H9 (cell line): ENCODE data around the gene S100A4. TPM values are rescaled to one million over a fixed set of nuclear protein-coding genes. Genes with fewer than 3 reads are reported as not detected.

Experiments used
- DNase-seq: peaks from one replicate; pipeline ENCODE4 v3.0.0-alpha.2; 2017
- H2AFZ ChIP-seq: one replicate; pipeline ENCODE4 v1.6.1; 2013; ENCODE audit warnings: mild to moderate bottlenecking, low read length, control low read depth, moderate library complexity
- H2AK5ac ChIP-seq: 2 replicates; pipeline ENCODE4 v1.6.1; 2013; ENCODE audit warnings: low read length, control low read depth, mixed read lengths; ENCODE audit not compliant: insufficient read length
- H2BK120ac ChIP-seq: one replicate; pipeline ENCODE4 v1.6.1; 2013; ENCODE audit warnings: low read depth, mild to moderate bottlenecking, low read length, control low read depth, inconsistent platforms; ENCODE audit not compliant: poor library complexity, severe bottlenecking
- H2BK12ac ChIP-seq: 2 replicates; pipeline ENCODE4 v1.6.1; 2013; ENCODE audit warnings: low read length, control low read depth, mixed read lengths, low read depth; ENCODE audit not compliant: insufficient read length
- H2BK15ac ChIP-seq: 2 replicates; pipeline ENCODE4 v1.6.1; 2013; ENCODE audit warnings: low read depth, low read length, control low read depth
- H2BK20ac ChIP-seq: one replicate; pipeline ENCODE4 v1.6.1; 2013; ENCODE audit warnings: low read depth, mild to moderate bottlenecking, low read length, control low read depth, inconsistent platforms; ENCODE audit not compliant: poor library complexity, severe bottlenecking
- H2BK5ac ChIP-seq: 2 replicates; pipeline ENCODE4 v1.6.1; 2013; ENCODE audit warnings: low read length, control low read depth, mixed read lengths; ENCODE audit not compliant: insufficient read length
- H3K14ac ChIP-seq: 2 replicates; pipeline ENCODE4 v1.6.1; 2013; ENCODE audit warnings: low read length, control low read depth; ENCODE audit not compliant: insufficient read depth
- H3K18ac ChIP-seq: 2 replicates; pipeline ENCODE4 v1.6.1; 2013; ENCODE audit warnings: low read depth, mild to moderate bottlenecking, mixed read lengths, low read length, control low read depth; ENCODE audit not compliant: insufficient read length
- H3K23ac ChIP-seq: 2 replicates; pipeline ENCODE4 v1.6.1; 2013; ENCODE audit warnings: low read length, control low read depth, mixed read lengths, low read depth; ENCODE audit not compliant: insufficient read length
- H3K23me2 ChIP-seq: 2 replicates; pipeline ENCODE4 v1.6.1; 2013; ENCODE audit warnings: low read depth, mild to moderate bottlenecking, mixed read lengths, low read length, control low read depth; ENCODE audit not compliant: insufficient read length, poor library complexity, severe bottlenecking
- H3K27ac ChIP-seq: 2 replicates; pipeline ENCODE4 v1.5.1; 2013; ENCODE audit warnings: low read length, control low read depth, mixed read lengths, low read depth; ENCODE audit not compliant: insufficient read length
- H3K27me3 ChIP-seq: 2 replicates; pipeline ENCODE4 v1.6.1; 2013; ENCODE audit warnings: low read length, control low read depth, inconsistent platforms; ENCODE audit not compliant: insufficient read depth
- H3K4ac ChIP-seq: 2 replicates; pipeline ENCODE4 v1.6.1; 2013; ENCODE audit warnings: low read depth, mild to moderate bottlenecking, control low read depth, inconsistent platforms, low read length, moderate library complexity
- H3K4me1 ChIP-seq: 2 replicates; pipeline ENCODE4 v1.6.1; 2013; ENCODE audit warnings: low read length, control low read depth, inconsistent platforms; ENCODE audit not compliant: insufficient read depth
- H3K4me2 ChIP-seq: 2 replicates; pipeline ENCODE4 v1.6.1; 2013; ENCODE audit warnings: low read length, control low read depth, mixed read lengths; ENCODE audit not compliant: insufficient read length, insufficient read depth
- H3K56ac ChIP-seq: 2 replicates; pipeline ENCODE4 v1.6.1; 2013; ENCODE audit warnings: low read depth, mild to moderate bottlenecking, mixed read lengths, low read length, control low read depth; ENCODE audit not compliant: insufficient read length
- H3K79me1 ChIP-seq: 2 replicates; pipeline ENCODE4 v1.6.1; 2013; ENCODE audit warnings: low read depth, mild to moderate bottlenecking, moderate library complexity, low read length, control low read depth, inconsistent platforms; ENCODE audit not compliant: insufficient read depth, poor library complexity, severe bottlenecking
- H3K79me2 ChIP-seq: 2 replicates; pipeline ENCODE4 v1.6.1; 2013; ENCODE audit warnings: low read length, control low read depth, inconsistent platforms; ENCODE audit not compliant: insufficient read depth
- H3K9ac ChIP-seq: 2 replicates; pipeline ENCODE4 v1.6.1; 2013; ENCODE audit warnings: low read length, control low read depth, mixed read lengths; ENCODE audit not compliant: insufficient read length; ENCODE audit errors: extremely low read depth
- H3K9me3 ChIP-seq: one replicate; pipeline ENCODE4 v1.6.1; 2013; ENCODE audit warnings: low read depth, low read length, inconsistent platforms; ENCODE audit not compliant: control insufficient read depth
- H3T11ph ChIP-seq: one replicate; pipeline ENCODE4 v1.6.1; 2013; ENCODE audit warnings: mild to moderate bottlenecking, low read length, control low read depth, inconsistent platforms
- H4K20me1 ChIP-seq: one replicate; pipeline ENCODE4 v1.6.1; 2013; ENCODE audit not compliant: control insufficient read depth, insufficient read length, insufficient read depth
- H4K5ac ChIP-seq: 2 replicates; pipeline ENCODE4 v1.6.1; 2013; ENCODE audit warnings: low read depth, mild to moderate bottlenecking, mixed read lengths, low read length, control low read depth; ENCODE audit not compliant: insufficient read length
- H4K8ac ChIP-seq: replicated peaks from 2 replicates; pipeline ENCODE4 v1.6.1; 2013; ENCODE audit warnings: low read length, control low read depth, mixed read lengths, low read depth; ENCODE audit not compliant: insufficient read length
- H4K91ac ChIP-seq: 2 replicates; pipeline ENCODE4 v1.6.1; 2013; ENCODE audit warnings: low read depth, mild to moderate bottlenecking, moderate library complexity, mixed read lengths, low read length, control low read depth; ENCODE audit not compliant: insufficient read length
- H3K27ac Mint-ChIP-seq, 3 experiments: 2 replicates in 2 of 3; 3 replicates in 1 of 3; pipeline ENCODE4 v1.8.0; 2020 to 2021; ENCODE audit warnings: mixed read lengths in 3 of 3, mild to moderate bottlenecking in 1 of 3, moderate library complexity in 1 of 3
- H3K27me3 Mint-ChIP-seq: 2 replicates; pipeline ENCODE4 v1.8.0; 2021; ENCODE audit warnings: low read depth, mild to moderate bottlenecking, moderate library complexity, mixed read lengths
- H3K36me3 Mint-ChIP-seq, 3 experiments: 2 replicates in 2 of 3; 3 replicates in 1 of 3; pipeline ENCODE4 v1.8.0; 2020 to 2021; ENCODE audit warnings: low read depth in 3 of 3, mixed read lengths in 3 of 3; ENCODE audit not compliant: insufficient read depth in 1 of 3
- H3K4me1 Mint-ChIP-seq, 2 experiments: 2 replicates each; pipeline ENCODE4 v1.8.0; 2020; ENCODE audit warnings: mixed read lengths in 2 of 2
- H3K4me3 Mint-ChIP-seq, 2 experiments: 2 replicates in 1 of 2; 3 replicates in 1 of 2; pipeline ENCODE4 v1.8.0; 2020 to 2021; ENCODE audit warnings: mild to moderate bottlenecking in 2 of 2, mixed read lengths in 2 of 2, moderate library complexity in 1 of 2
- H3K9me3 Mint-ChIP-seq, 2 experiments: 2 replicates in 1 of 2; 3 replicates in 1 of 2; pipeline ENCODE4 v1.8.0; 2020; ENCODE audit warnings: mild to moderate bottlenecking in 2 of 2, mixed read lengths in 2 of 2, moderate library complexity in 1 of 2
- WGBS: extraction: QIAGEN DNeasy Blood & Tissue Kit; methylation state at CpG from one replicate; pipeline ENCODE4 v1.1.7; 2013; ENCODE audit warnings: missing lambda C conversion rate, low lambda C conversion rate, mixed read lengths; ENCODE audit not compliant: insufficient read length; ENCODE audit errors: extremely low coverage; 5-methylcytosine and 5-hydroxymethylcytosine counted together
- total RNA-seq: library from RNA; stranded (reverse); gene quantifications from 2 replicates; pipeline ENCODE4 v1.2.1, GENCODE V29; 2021
- TF ChIP-seq, protein P1 (sequence below): fragments of 200-600 bp; sonication (generic); conservative IDR thresholded peaks from 3 replicates; pipeline ENCODE4 v1.8.0; 2021; ENCODE audit warnings: antibody characterized with exemption, mild to moderate bottlenecking

Gene S100A4
- total RNA-seq, 1 experiment from 2014 or later = 9.0 TPM

GRCh38 chr1:153566414-153567371 is 21.1 kb upstream of the S100A4 start:
- no peak overlapping the region for H3K27ac ChIP-seq
- WGBS = no CpG with 5 or more reads among the region's 16 CpGs
- H2BK20ac ChIP-seq = no peak overlapping the region
- no peak overlapping the region for H3K9ac ChIP-seq
- H3K56ac ChIP-seq = no peak overlapping the region
- H4K5ac ChIP-seq = no peak overlapping the region
- H4K20me1 ChIP-seq = peaks cover 3% of the 10 kb centered on the region
- H2AFZ ChIP-seq = no peak overlapping the region
- no peak overlapping the region for H3K23ac ChIP-seq
- peak overlapping the region; percentile 85 for H3K14ac ChIP-seq
- H3K79me2 ChIP-seq = no peaks in the 10 kb centered on the region
- peak overlapping the region; percentile 46 for H2BK12ac ChIP-seq
- no peaks in the 10 kb centered on the region for H3K79me1 ChIP-seq
- Mint-ChIP-seq H3K9me3 (no peaks in the 10 kb centered on the region), H3K36me3 (no peaks in the 10 kb centered on the region), H3K4me1 (peaks cover 33 to 35% of the 10 kb centered on the region in 2 experiments), H3K4me3 (peak overlapping the region in 1 of 2 experiments; percentile 34; a peak in 1 of 5 replicates), H3K27me3 (peaks cover 15% of the 10 kb centered on the region), H3K27ac (peak overlapping the region; percentile 51 to 97 (median 76); a peak in 3 of 7 replicates)
- H4K91ac ChIP-seq = no peak overlapping the region
- H3K18ac ChIP-seq = peak overlapping the region; percentile 78
- H3K27me3 ChIP-seq = no peaks in the 10 kb centered on the region
- no peak overlapping the region for H4K8ac ChIP-seq
- H2AK5ac ChIP-seq = no peak overlapping the region
- no peak overlapping the region for H3T11ph ChIP-seq
- H3K4ac ChIP-seq = no peak overlapping the region
- no peak overlapping the region for H2BK15ac ChIP-seq
- no peak overlapping the region for H3K4me2 ChIP-seq
- no peak overlapping the region for H2BK5ac ChIP-seq
- peak; percentile 97 for DNase-seq
- H3K9me3 ChIP-seq = no peaks in the 10 kb centered on the region
- peaks cover 7% of the 10 kb centered on the region; the same call in 1 of the 2 replicates for H3K4me1 ChIP-seq
- peak overlapping the region; percentile 39 for H2BK120ac ChIP-seq
- TF ChIP-seq, protein P1, sequence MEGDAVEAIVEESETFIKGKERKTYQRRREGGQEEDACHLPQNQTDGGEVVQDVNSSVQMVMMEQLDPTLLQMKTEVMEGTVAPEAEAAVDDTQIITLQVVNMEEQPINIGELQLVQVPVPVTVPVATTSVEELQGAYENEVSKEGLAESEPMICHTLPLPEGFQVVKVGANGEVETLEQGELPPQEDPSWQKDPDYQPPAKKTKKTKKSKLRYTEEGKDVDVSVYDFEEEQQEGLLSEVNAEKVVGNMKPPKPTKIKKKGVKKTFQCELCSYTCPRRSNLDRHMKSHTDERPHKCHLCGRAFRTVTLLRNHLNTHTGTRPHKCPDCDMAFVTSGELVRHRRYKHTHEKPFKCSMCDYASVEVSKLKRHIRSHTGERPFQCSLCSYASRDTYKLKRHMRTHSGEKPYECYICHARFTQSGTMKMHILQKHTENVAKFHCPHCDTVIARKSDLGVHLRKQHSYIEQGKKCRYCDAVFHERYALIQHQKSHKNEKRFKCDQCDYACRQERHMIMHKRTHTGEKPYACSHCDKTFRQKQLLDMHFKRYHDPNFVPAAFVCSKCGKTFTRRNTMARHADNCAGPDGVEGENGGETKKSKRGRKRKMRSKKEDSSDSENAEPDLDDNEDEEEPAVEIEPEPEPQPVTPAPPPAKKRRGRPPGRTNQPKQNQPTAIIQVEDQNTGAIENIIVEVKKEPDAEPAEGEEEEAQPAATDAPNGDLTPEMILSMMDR = no peak
- H3K23me2 ChIP-seq = no peaks in the 10 kb centered on the region
